Measurements from ENCODE around the gene ANKRD28.

- TF ChIP-seq, protein P1, sequence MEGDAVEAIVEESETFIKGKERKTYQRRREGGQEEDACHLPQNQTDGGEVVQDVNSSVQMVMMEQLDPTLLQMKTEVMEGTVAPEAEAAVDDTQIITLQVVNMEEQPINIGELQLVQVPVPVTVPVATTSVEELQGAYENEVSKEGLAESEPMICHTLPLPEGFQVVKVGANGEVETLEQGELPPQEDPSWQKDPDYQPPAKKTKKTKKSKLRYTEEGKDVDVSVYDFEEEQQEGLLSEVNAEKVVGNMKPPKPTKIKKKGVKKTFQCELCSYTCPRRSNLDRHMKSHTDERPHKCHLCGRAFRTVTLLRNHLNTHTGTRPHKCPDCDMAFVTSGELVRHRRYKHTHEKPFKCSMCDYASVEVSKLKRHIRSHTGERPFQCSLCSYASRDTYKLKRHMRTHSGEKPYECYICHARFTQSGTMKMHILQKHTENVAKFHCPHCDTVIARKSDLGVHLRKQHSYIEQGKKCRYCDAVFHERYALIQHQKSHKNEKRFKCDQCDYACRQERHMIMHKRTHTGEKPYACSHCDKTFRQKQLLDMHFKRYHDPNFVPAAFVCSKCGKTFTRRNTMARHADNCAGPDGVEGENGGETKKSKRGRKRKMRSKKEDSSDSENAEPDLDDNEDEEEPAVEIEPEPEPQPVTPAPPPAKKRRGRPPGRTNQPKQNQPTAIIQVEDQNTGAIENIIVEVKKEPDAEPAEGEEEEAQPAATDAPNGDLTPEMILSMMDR (IDR thresholded peaks at IDR 0.05), result no peak
- no peak for TF ChIP-seq POLR2AphosphoS5 (IDR thresholded peaks at IDR 0.05; ENCODE audit: low read depth, low read length)
- no peak for TF ChIP-seq REST (IDR thresholded peaks at IDR 0.05; ENCODE audit: insufficient read depth in 1 of 2, low read depth in 2 of 2, low read length in 1 of 2)
- TF ChIP-seq SIN3A (IDR thresholded peaks at IDR 0.05; ENCODE audit: borderline replicate concordance, insufficient read depth, low read depth, low read length), result no peak
Observed at GRCh38 chr3:15781131-15781530, 16.6 kb downstream of the ANKRD28 start.
